Mesenchymal stem cell (in vitro differentiated cells and primary cell): Measurements from ENCODE around the gene MBNL3.
A peak's percentile ranks its signal among the peaks of the same experiment; 100 is the strongest.

Experiments used
- DNase-seq: peaks from one replicate; pipeline ENCODE4 v3.0.0-alpha.2; 2013
- H2AFZ ChIP-seq: one replicate; pipeline ENCODE4 v1.6.1; 2013; ENCODE audit warnings: low read depth, mild to moderate bottlenecking, control low read depth, inconsistent platforms, low read length, moderate library complexity
- H2AK5ac ChIP-seq: 2 replicates; pipeline ENCODE4 v1.6.1; 2013; ENCODE audit warnings: low read length, moderate library complexity, mild to moderate bottlenecking, inconsistent platforms; ENCODE audit not compliant: severe bottlenecking
- H2BK120ac ChIP-seq: one replicate; pipeline ENCODE4 v1.6.1; 2013; ENCODE audit warnings: low read depth, mild to moderate bottlenecking, inconsistent platforms, low read length, moderate library complexity
- H2BK12ac ChIP-seq, 2 experiments: one replicate each; pipeline ENCODE4 v1.6.1; 2013; ENCODE audit warnings: inconsistent platforms in 2 of 2, low read length in 2 of 2, mild to moderate bottlenecking in 2 of 2, moderate library complexity in 2 of 2, control low read depth in 1 of 2
- H2BK15ac ChIP-seq: one replicate; pipeline ENCODE4 v1.6.1; 2013; ENCODE audit warnings: mild to moderate bottlenecking, low read depth, inconsistent platforms; ENCODE audit not compliant: poor library complexity, severe bottlenecking
- H2BK5ac ChIP-seq: 2 replicates; pipeline ENCODE4 v1.6.1; 2013; ENCODE audit warnings: low read depth, mild to moderate bottlenecking, low read length, control low read depth, inconsistent platforms; ENCODE audit not compliant: poor library complexity, severe bottlenecking
- H3K14ac ChIP-seq, 2 experiments: one replicate each; pipeline ENCODE4 v1.6.1; 2013; ENCODE audit warnings: inconsistent platforms in 2 of 2, low read length in 2 of 2, control low read depth in 1 of 2, mild to moderate bottlenecking in 1 of 2, moderate library complexity in 1 of 2
- H3K18ac ChIP-seq, 2 experiments: one replicate each; pipeline ENCODE4 v1.6.1; 2013; ENCODE audit warnings: inconsistent platforms in 2 of 2, low read length in 2 of 2, control low read depth in 1 of 2, low read depth in 1 of 2, mild to moderate bottlenecking in 1 of 2
- H3K23ac ChIP-seq, 2 experiments: one replicate each; pipeline ENCODE4 v1.6.1; 2013; ENCODE audit warnings: inconsistent platforms in 2 of 2, low read length in 2 of 2, mild to moderate bottlenecking in 2 of 2, moderate library complexity in 2 of 2, control low read depth in 1 of 2
- H3K27ac ChIP-seq: 2 replicates; pipeline ENCODE4 v1.5.1; 2013; ENCODE audit warnings: mild to moderate bottlenecking, moderate library complexity, low read length, control low read depth, inconsistent platforms; ENCODE audit not compliant: poor library complexity, severe bottlenecking
- H3K27me3 ChIP-seq, 2 experiments: 2 replicates each; pipeline versions ENCODE4 v1.6.1 to v1.7.0; 2013; ENCODE audit warnings: low read length in 2 of 2, mild to moderate bottlenecking in 2 of 2, moderate library complexity in 2 of 2, control low read depth in 1 of 2, inconsistent platforms in 1 of 2; ENCODE audit not compliant: control insufficient read depth in 1 of 2, insufficient read depth in 1 of 2
- H3K36me3 ChIP-seq, 2 experiments: 2 replicates each; pipeline versions ENCODE4 v1.6.1 to v1.7.0; 2013; ENCODE audit warnings: low read length in 2 of 2, control low read depth in 1 of 2, inconsistent platforms in 1 of 2, low read depth in 1 of 2, mild to moderate bottlenecking in 1 of 2; ENCODE audit not compliant: insufficient read depth in 2 of 2, control insufficient read depth in 1 of 2
- H3K4ac ChIP-seq, 2 experiments: one replicate each; pipeline ENCODE4 v1.6.1; 2013; ENCODE audit warnings: inconsistent platforms in 2 of 2, low read length in 2 of 2, mild to moderate bottlenecking in 2 of 2, moderate library complexity in 2 of 2, control low read depth in 1 of 2, low read depth in 1 of 2
- H3K4me1 ChIP-seq: 2 replicates; pipeline ENCODE4 v1.6.1; 2013; ENCODE audit warnings: low read depth, low read length, control low read depth; ENCODE audit not compliant: control insufficient read depth, insufficient read depth
- H3K4me2 ChIP-seq: 2 replicates; pipeline ENCODE4 v1.6.1; 2013; ENCODE audit warnings: low read length, mild to moderate bottlenecking, inconsistent platforms; ENCODE audit not compliant: poor library complexity, severe bottlenecking
- H3K4me3 ChIP-seq, 2 experiments: 2 replicates each; pipeline versions ENCODE4 v1.5.1 to v1.7.0; 2013; ENCODE audit warnings: low read length in 2 of 2, mild to moderate bottlenecking in 2 of 2, control low read depth in 1 of 2, low read depth in 1 of 2; ENCODE audit not compliant: insufficient read depth in 1 of 2
- H3K79me1 ChIP-seq: replicated peaks from 2 replicates; pipeline ENCODE4 v1.6.1; 2013; ENCODE audit warnings: mild to moderate bottlenecking, control low read depth, low read length, inconsistent platforms; ENCODE audit not compliant: poor library complexity, severe bottlenecking
- H3K9ac ChIP-seq: 2 replicates; pipeline ENCODE4 v1.7.0; 2013; ENCODE audit warnings: mild to moderate bottlenecking, low read length, moderate library complexity
- H3K9me3 ChIP-seq: 2 replicates; pipeline ENCODE4 v1.7.0; 2013; ENCODE audit warnings: mild to moderate bottlenecking, low read length; ENCODE audit not compliant: control insufficient read depth
- H4K8ac ChIP-seq: one replicate; pipeline ENCODE4 v1.6.1; 2013; ENCODE audit warnings: inconsistent platforms, mild to moderate bottlenecking, low read length, moderate library complexity
- H4K91ac ChIP-seq: one replicate; pipeline ENCODE4 v1.6.1; 2013; ENCODE audit warnings: mild to moderate bottlenecking, low read length, inconsistent platforms
- WGBS: methylation state at CpG from one replicate; pipeline ENCODE4 v1.1.7; 2013; ENCODE audit warnings: mixed read lengths; 5-methylcytosine and 5-hydroxymethylcytosine counted together

MBNL3 gene

GRCh38 chrX:132481449-132481848 is 7.4 kb downstream of the MBNL3 start:
- no peaks in the 10 kb centered on the region for H3K4me1 ChIP-seq
- H2BK15ac ChIP-seq = no peak overlapping the region
- H3K36me3 ChIP-seq = no peaks in the 10 kb centered on the region
- peak overlapping the region; percentile 56 for H3K9ac ChIP-seq
- no peak overlapping the region for H2AK5ac ChIP-seq
- no peak overlapping the region for H3K14ac ChIP-seq
- WGBS = no CpG with 5 or more reads among the region's 1 CpG
- no peak for DNase-seq
- no peak overlapping the region for H3K27ac ChIP-seq
- H2BK5ac ChIP-seq = no peak overlapping the region
- H3K23ac ChIP-seq = no peak overlapping the region
- H3K4me2 ChIP-seq = no peak overlapping the region
- H2AFZ ChIP-seq = no peak overlapping the region
- H3K18ac ChIP-seq = no peak overlapping the region
- H4K91ac ChIP-seq = no peak overlapping the region
- H3K4me3 ChIP-seq = no peak overlapping the region
- no peaks in the 10 kb centered on the region for H3K79me1 ChIP-seq
- peaks cover 0 to 3% of the 10 kb centered on the region in 2 experiments for H3K27me3 ChIP-seq
- H3K9me3 ChIP-seq = no peaks in the 10 kb centered on the region
- no peak overlapping the region for H2BK12ac ChIP-seq
- H4K8ac ChIP-seq = no peak overlapping the region
- H2BK120ac ChIP-seq = no peak overlapping the region
- no peak overlapping the region for H3K4ac ChIP-seq

GRCh38 chrX:132480581-132481203 is 8.1 kb downstream of the MBNL3 start:
- H3K4ac ChIP-seq = no peak overlapping the region
- H3K14ac ChIP-seq = no peak overlapping the region
- no peak overlapping the region for H2AFZ ChIP-seq
- peak overlapping the region; percentile 54 for H3K27ac ChIP-seq
- H3K4me3 ChIP-seq = peak overlapping the region in 1 of 2 experiments; percentile 50
- WGBS = 0% methylated on average over 6 of the region's 6 CpGs
- H3K9ac ChIP-seq = peak overlapping the region; percentile 56
- no peak overlapping the region for H4K8ac ChIP-seq
- H3K9me3 ChIP-seq = no peaks in the 10 kb centered on the region
- no peak overlapping the region for H2BK120ac ChIP-seq
- no peak overlapping the region for H3K23ac ChIP-seq
- no peaks in the 10 kb centered on the region for H3K79me1 ChIP-seq
- H2AK5ac ChIP-seq = no peak overlapping the region
- DNase-seq = peak; percentile 85
- no peak overlapping the region for H3K4me2 ChIP-seq
- no peak overlapping the region for H2BK15ac ChIP-seq
- no peak overlapping the region for H2BK5ac ChIP-seq
- H3K18ac ChIP-seq = no peak overlapping the region
- no peaks in the 10 kb centered on the region for H3K4me1 ChIP-seq
- no peak overlapping the region for H4K91ac ChIP-seq
- H3K27me3 ChIP-seq = peaks cover 0 to 3% of the 10 kb centered on the region in 2 experiments
- H2BK12ac ChIP-seq = peak overlapping the region in 1 of 2 experiments; percentile 23
- no peaks in the 10 kb centered on the region for H3K36me3 ChIP-seq

- no peaks in the 10 kb centered on the region for H3K4me1 ChIP-seq
- H2BK5ac ChIP-seq = no peak overlapping the region
- H2AK5ac ChIP-seq = no peak overlapping the region
- no peaks in the 10 kb centered on the region for H3K27me3 ChIP-seq
- no peak overlapping the region for H3K18ac ChIP-seq
- H3K9me3 ChIP-seq = no peaks in the 10 kb centered on the region
- H3K4me3 ChIP-seq = peak overlapping the region in 1 of 2 experiments; percentile 46
- no peak overlapping the region for H3K27ac ChIP-seq
- H4K91ac ChIP-seq = no peak overlapping the region
- no peaks in the 10 kb centered on the region for H3K36me3 ChIP-seq
- H2AFZ ChIP-seq = no peak overlapping the region
- H2BK12ac ChIP-seq = no peak overlapping the region
- no peak overlapping the region for H3K4ac ChIP-seq
- no peaks in the 10 kb centered on the region for H3K79me1 ChIP-seq
- H3K23ac ChIP-seq = no peak overlapping the region
- no peak overlapping the region for H3K14ac ChIP-seq
- peak overlapping the region; percentile 20 for H3K9ac ChIP-seq
- no peak for DNase-seq
- H2BK15ac ChIP-seq = no peak overlapping the region
- no peak overlapping the region for H3K4me2 ChIP-seq
- no peak overlapping the region for H2BK120ac ChIP-seq
- WGBS = 100% methylated on average over 1 of the region's 1 CpG
- no peak overlapping the region for H4K8ac ChIP-seq
Measured at GRCh38 chrX:132474544-132475248, 14.1 kb downstream of the MBNL3 start.

GRCh38 chrX:132472397-132472796 is 16.4 kb downstream of the MBNL3 start:
- Histone ChIP-seq H3K4me2 (no peak overlapping the region), H3K27ac (no peak overlapping the region), H2AFZ (no peak overlapping the region), H4K91ac (no peak overlapping the region), H4K8ac (no peak overlapping the region), H2BK15ac (no peak overlapping the region), H3K23ac (no peak overlapping the region), H3K4me1 (no peaks in the 10 kb centered on the region), H2BK12ac (no peak overlapping the region), H3K27me3 (no peaks in the 10 kb centered on the region), H3K18ac (no peak overlapping the region), H2BK120ac (no peak overlapping the region), H3K9me3 (no peaks in the 10 kb centered on the region), H3K4me3 (no peak overlapping the region), H3K79me1 (no peaks in the 10 kb centered on the region), H3K9ac (no peak overlapping the region), H2AK5ac (no peak overlapping the region), H3K36me3 (no peaks in the 10 kb centered on the region), H2BK5ac (no peak overlapping the region), H3K4ac (no peak overlapping the region), H3K14ac (no peak overlapping the region)
- no peak for DNase-seq
- no CpG with 5 or more reads among the region's 1 CpG for WGBS
